ENCODE measurements around the gene MRPS16. TPM values are rescaled to one million over a fixed set of nuclear protein-coding genes. Genes with fewer than 3 reads are reported as not detected.
A peak's percentile ranks its signal among the peaks of the same experiment; 100 is the strongest.
"Not testable (repeated sequence)": the region's sequence is repeated elsewhere in the genome, so short reads cannot be mapped to it uniquely, and the experiment has no call there.

The MRPS16 gene
- total RNA-seq, 1 experiment from 2014 or later = 164 TPM

GRCh38 chr10:73262105-73262730, 9.8 kb upstream of the MRPS16 start:
- H3K36me3 ChIP-seq (ENCODE audit: insufficient read depth, low read length, poor library complexity, severe bottlenecking) = no peaks in the 10 kb centered on the region
- H3K4me3 ChIP-seq (ENCODE audit: low read depth, low read length, poor library complexity, severe bottlenecking) = no peak overlapping the region
- CTCF ChIA-PET = no interaction called here
- H3K9me3 ChIP-seq (ENCODE audit: low read depth, low read length, poor library complexity, severe bottlenecking) = no peaks in the 10 kb centered on the region
- DNase-seq (ENCODE audit: low spot score) = peak; percentile 52
- no peaks in the 10 kb centered on the region for H3K27me3 ChIP-seq (replicated peaks; ENCODE audit: insufficient read depth, low read depth, low read length, poor library complexity)
- BruUV-seq (replicated peaks) = no TSS peak
- POLR2A ChIA-PET (ENCODE audit: low non-redundant PET) = no interaction called here
- no peak overlapping the region for H3K27ac ChIP-seq (ENCODE audit: low read depth, low read length, poor library complexity, severe bottlenecking)
- intact Hi-C loops (cut with micrococcal nuclease; ENCODE audit: unreplicated experiment) = no loop called here
- TF ChIP-seq EZH2 (IDR thresholded peaks at IDR 0.05; ENCODE audit: borderline replicate concordance, low read depth, low read length, poor library complexity, severe bottlenecking) (no peak), CTCF (conservative IDR thresholded peaks at IDR 0.05; ENCODE audit: low read depth, low read length) (no peak)
- H3K4me1 ChIP-seq (ENCODE audit: insufficient read depth, low read length, poor library complexity, severe bottlenecking) = peaks cover 5% of the 10 kb centered on the region

- no peak for TF ChIP-seq EZH2 (IDR thresholded peaks at IDR 0.05; ENCODE audit: borderline replicate concordance, low read depth, low read length, poor library complexity, severe bottlenecking)
- TF ChIP-seq CTCF (conservative IDR thresholded peaks at IDR 0.05; ENCODE audit: low read depth, low read length) = no peak
- Histone ChIP-seq H3K9me3 (ENCODE audit: low read depth, low read length, poor library complexity, severe bottlenecking) (no peaks in the 10 kb centered on the region), H3K4me1 (ENCODE audit: insufficient read depth, low read length, poor library complexity, severe bottlenecking) (peaks cover 5% of the 10 kb centered on the region), H3K27ac (ENCODE audit: low read depth, low read length, poor library complexity, severe bottlenecking) (no peak overlapping the region), H3K27me3 (replicated peaks; ENCODE audit: insufficient read depth, low read depth, low read length, poor library complexity) (no peaks in the 10 kb centered on the region), H3K4me3 (ENCODE audit: low read depth, low read length, poor library complexity, severe bottlenecking) (no peak overlapping the region), H3K36me3 (ENCODE audit: insufficient read depth, low read length, poor library complexity, severe bottlenecking) (no peaks in the 10 kb centered on the region)
- ChIA-PET POLR2A (ENCODE audit: low non-redundant PET) (no interaction called here), CTCF (no interaction called here)
- intact Hi-C loops (cut with micrococcal nuclease; ENCODE audit: unreplicated experiment) = no loop called here
- no peak for DNase-seq (ENCODE audit: low spot score)
- BruUV-seq (replicated peaks) = no TSS peak
Observed at GRCh38 chr10:73261362-73261995, 9.0 kb upstream of the MRPS16 start.

- DNase-seq (ENCODE audit: low spot score); intact Hi-C loops (cut with micrococcal nuclease; ENCODE audit: unreplicated experiment); POLR2A ChIA-PET (ENCODE audit: low non-redundant PET); H3K36me3 ChIP-seq (ENCODE audit: insufficient read depth, low read length, poor library complexity, severe bottlenecking); H3K4me1 ChIP-seq (ENCODE audit: insufficient read depth, low read length, poor library complexity, severe bottlenecking); H3K27me3 ChIP-seq (replicated peaks; ENCODE audit: insufficient read depth, low read depth, low read length, poor library complexity); BruUV-seq (replicated peaks); H3K4me3 ChIP-seq (ENCODE audit: low read depth, low read length, poor library complexity, severe bottlenecking); H3K27ac ChIP-seq (ENCODE audit: low read depth, low read length, poor library complexity, severe bottlenecking); H3K9me3 ChIP-seq (ENCODE audit: low read depth, low read length, poor library complexity, severe bottlenecking); CTCF ChIA-PET: not testable (repeated sequence)
Observed at GRCh38 chr10:73258612-73259011, 6.2 kb upstream of the MRPS16 start.

DNA sequence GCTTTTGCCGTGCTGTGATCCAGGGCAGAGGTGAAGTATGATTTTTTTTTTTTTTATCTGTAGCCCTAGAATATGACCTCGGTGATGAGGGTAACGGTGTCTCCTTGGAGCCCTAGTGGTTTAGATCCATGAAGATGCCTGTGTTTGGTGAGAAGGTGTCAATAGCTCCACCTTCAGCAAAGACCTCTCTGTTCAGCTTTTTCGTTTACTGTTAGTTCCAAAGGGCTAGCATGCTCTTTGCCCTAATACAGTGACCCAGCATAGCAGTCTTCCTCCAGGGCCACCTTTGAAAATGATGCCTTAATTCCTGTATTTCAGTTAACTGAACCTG, 746 bp upstream of the MRPS16 start:
- Histone ChIP-seq H3K36me3 (ENCODE audit: insufficient read depth, low read length, poor library complexity, severe bottlenecking) (peaks cover 24% of the 10 kb centered on the region), H3K27me3 (replicated peaks; ENCODE audit: insufficient read depth, low read depth, low read length, poor library complexity) (no peaks in the 10 kb centered on the region), H3K4me1 (ENCODE audit: insufficient read depth, low read length, poor library complexity, severe bottlenecking) (peaks cover 15% of the 10 kb centered on the region), H3K4me3 (ENCODE audit: low read depth, low read length, poor library complexity, severe bottlenecking) (peak overlapping the region; percentile 64), H3K9me3 (ENCODE audit: low read depth, low read length, poor library complexity, severe bottlenecking) (no peaks in the 10 kb centered on the region), H3K27ac (ENCODE audit: low read depth, low read length, poor library complexity, severe bottlenecking) (peak overlapping the region; percentile 88)
- POLR2A ChIA-PET (ENCODE audit: low non-redundant PET) = interaction anchor here (0.6 kb wide), 1 partner anchor 491 kb away, joined by 6 read pairs; no protein-coding TSS in a partner anchor
- no peak for DNase-seq (ENCODE audit: low spot score)
- no peak for TF ChIP-seq EZH2 (IDR thresholded peaks at IDR 0.05; ENCODE audit: borderline replicate concordance, low read depth, low read length, poor library complexity, severe bottlenecking)
- no peak for TF ChIP-seq CTCF (conservative IDR thresholded peaks at IDR 0.05; ENCODE audit: low read depth, low read length)
- BruUV-seq (replicated peaks) = no TSS peak
- CTCF ChIA-PET = no interaction called here
- intact Hi-C loops (cut with micrococcal nuclease; ENCODE audit: unreplicated experiment) = no loop called here

All from A673 (cell line).